Suprapubic skin (tissue), 3 donors: ENCODE measurements around the gene MYO15B.

ENCODE experiments used
- CTCF ChIP-seq, 2 donors: fragments of 200-600 bp in 1 of 2; fragments of 450-650 bp in 1 of 2; sonication (generic) in 1 of 2; IDR thresholded peaks; one replicate each; pipeline ENCODE4 v1.5.1; 2016 to 2019; ENCODE audit warnings: antibody characterized with exemption in 2 of 2, mild to moderate bottlenecking in 1 of 2, moderate library complexity in 1 of 2
- POLR2AphosphoS5 ChIP-seq, 3 donors: sonication (generic); formaldehyde crosslinking; IDR thresholded peaks; one replicate each; pipeline ENCODE4 v1.6.1; 2017; ENCODE audit warnings: antibody characterized with exemption in 3 of 3

GRCh38 chr17:75539967-75540729 lies 47.5 kb upstream of the MYO15B start:
- TF ChIP-seq CTCF (IDR thresholded peaks at IDR 0.05) (no peak), POLR2AphosphoS5 (IDR thresholded peaks at IDR 0.05) (no peak)
